GM21360 (cell line): ENCODE data around the gene POU6F2.

Experiments
- ATAC-seq: cut with Tn5 transposase; IDR thresholded peaks from one replicate; pipeline ENCODE4 v1.9.1; 2021; ENCODE audit warnings: mild to moderate bottlenecking, moderate library complexity; ENCODE audit not compliant: unreplicated experiment

Gene POU6F2

DNA sequence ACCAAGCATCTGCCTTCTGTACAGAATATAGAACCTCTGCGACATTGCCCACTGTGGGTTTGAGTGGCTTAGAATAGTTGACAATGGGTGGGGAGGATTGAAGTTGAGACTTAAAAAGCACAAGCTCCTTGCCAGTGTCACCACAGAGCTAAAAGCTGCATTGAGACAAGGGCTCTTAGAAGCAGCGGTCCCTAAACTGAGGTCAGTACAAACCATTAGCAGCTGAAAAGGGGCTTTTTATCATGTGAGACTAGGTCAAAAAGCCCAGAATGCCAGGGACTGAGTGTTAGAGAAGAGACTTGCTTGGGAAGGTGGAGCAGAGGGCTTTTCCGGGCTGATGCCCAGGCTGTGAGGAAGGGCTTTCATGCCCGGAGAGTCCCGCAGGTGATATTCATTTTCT is 91.3 kb downstream of the POU6F2 start:
- no peak for ATAC-seq

- no peak for ATAC-seq
Measured at GRCh38 chr7:39069896-39070881, 92.5 kb downstream of the POU6F2 start.

DNA sequence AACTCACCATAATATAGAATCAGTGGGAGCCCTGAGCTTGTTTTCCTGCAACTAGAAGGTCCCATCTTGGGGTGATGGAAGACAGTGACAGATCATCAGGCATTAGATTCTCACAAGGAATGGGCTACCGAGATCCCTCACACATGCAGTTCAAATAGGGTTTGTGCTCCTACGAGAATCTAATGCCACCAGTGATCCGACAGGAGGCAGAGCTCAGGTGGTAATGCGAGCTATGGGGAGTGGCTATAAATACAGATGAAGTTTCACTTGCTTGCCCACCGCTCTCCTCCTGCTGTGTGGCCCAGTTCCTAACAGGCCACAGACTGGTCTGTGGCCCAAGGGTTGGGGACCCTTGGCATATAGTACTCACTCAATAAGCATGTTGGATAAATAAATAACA is 93.4 kb downstream of the POU6F2 start:
- ATAC-seq, result no peak

DNA sequence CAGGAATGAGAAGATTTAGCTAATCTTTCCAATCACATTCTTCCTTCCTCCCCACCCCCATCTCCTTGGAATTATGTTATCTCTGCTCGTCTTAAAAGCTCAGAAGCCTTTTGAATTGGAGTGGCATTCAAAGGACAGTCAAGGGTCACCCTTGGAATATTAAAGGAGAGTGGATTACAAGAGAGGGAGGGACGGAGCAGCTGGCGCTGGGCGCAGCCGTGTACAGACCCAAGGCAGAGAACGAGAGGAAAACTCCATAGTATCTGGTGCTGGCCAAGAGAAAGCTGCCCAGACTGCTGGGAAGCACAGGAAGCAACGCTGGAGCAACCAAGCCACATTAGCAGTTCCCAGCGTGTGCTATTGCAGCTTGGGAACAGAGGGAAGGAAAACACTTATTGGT is 95.7 kb downstream of the POU6F2 start:
- ATAC-seq, result no peak

DNA sequence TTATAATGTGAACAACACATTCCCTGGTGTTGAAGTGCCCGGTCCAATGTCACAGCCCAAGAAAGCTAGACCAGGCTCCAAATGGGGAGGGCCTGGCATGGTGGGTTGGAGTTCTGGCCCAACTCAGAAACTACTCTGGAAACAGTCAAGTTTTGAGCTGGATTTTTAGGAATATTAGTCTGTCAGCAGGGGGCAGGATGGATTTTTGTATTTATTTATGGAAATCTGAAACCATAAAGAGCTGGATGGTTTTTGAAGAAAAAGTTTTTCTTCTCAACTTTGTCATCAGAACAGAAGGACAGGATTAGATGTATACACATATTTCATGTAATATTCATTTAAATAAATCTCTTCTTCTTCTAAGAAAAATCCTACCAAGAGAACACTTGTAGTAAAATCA is 97.5 kb downstream of the POU6F2 start:
- no peak for ATAC-seq

GRCh38 chr7:39083781-39084180 is 106.1 kb downstream of the POU6F2 start:
- no peak for ATAC-seq

DNA sequence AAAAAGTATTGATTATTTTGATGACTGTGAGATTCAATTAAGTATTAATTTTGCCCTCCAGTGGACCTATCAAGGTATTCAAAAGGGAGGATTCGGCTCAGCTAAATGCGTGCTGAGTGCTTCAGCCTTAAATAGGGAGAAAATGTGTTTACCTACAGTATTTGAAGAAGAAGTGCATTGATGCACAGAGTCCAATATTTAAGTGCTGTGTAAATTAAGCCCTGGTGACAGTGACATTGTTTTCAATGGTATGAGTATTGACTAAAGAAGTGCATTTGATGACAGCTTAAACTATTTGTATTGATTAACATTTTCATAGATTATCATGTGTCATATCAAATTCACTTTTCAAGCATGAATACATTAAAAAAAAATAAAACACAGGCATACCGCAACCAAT is 106.6 kb downstream of the POU6F2 start:
- no peak for ATAC-seq

- no peak for ATAC-seq
Measured at GRCh38 chr7:39085189-39085588, 107.5 kb downstream of the POU6F2 start.

DNA sequence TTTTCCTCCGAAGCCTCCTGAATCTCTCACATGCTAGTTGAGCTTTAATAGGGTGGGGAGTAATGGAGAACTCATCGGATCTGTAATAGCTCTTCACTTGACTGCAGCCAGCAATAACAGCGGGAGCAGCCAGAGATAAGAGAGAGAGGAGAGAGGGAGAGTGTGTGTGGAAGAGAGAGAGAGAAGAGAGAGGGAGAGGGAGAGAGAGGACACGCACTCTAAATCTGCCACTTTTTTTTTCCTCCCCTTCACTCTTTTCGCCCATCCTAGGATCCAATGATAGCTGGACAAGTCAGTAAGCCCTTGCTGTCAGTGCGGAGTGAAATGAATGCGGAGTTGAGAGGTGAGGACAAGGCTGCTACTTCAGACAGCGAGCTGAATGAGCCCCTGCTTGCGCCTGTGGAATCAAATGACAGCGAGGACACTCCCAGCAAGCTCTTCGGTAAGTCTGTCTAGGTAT is 107.9 kb downstream of the POU6F2 start:
- no peak for ATAC-seq

- no peak for ATAC-seq
Measured at GRCh38 chr7:39086638-39087360, 109.1 kb downstream of the POU6F2 start.

DNA sequence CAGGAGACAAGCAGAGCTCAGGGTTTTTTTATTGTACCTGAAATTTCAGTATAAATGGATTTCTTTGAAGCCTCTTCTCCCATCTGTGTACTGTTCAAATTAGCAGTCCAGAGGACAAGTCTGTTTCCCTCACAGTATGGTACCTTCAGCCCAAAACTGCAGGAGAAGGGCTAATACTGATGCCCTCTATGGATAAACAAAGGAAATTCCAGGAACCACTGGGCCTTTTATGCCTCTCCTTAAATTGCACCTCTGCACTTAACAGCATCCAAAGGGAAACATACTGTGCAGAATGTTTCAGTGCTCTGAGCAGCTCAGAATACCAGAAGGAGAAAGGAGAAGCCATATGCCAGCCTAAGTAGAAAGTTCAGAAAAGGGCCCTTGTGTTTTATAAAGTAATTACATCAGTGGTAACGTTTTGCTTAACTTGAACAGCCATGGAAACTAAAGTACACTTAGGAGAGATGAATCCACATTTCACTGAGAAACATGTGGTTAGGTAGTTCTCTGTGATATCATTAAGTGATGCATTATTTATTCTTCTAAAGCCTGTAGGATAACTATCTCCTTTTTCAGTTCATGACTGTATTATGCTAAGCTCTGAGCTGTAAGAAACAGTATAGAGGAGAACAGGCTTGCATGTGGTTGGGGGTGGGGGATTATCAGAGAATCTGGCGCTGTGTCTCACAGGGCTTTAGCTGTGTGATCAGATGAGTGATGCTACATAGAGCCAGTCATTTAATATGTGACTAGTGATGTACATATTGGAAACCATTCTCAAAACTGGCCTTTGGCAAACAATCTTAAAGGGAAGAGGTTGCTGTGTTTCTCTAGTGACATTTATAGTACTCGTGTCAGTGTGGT is 111.3 kb downstream of the POU6F2 start:
- ATAC-seq, result no peak

DNA sequence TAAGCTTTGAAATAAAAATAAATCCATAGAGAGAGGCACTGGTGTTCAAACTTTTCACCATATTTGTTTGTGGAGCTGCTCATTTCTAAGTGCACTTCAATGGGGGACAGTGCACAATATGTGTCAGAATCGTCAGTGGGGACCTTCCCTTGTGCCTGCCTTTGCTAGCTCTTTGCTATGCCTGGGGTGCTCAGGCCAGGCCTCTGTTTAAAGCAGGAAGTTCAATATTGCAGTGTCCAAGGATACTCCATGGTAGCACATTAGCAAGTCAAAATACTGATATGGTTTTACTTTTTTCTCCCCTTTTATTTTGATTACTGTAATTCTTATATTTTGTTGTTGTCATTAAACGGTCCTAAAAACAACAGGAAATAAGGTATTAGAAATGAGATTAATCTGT is 113.4 kb downstream of the POU6F2 start:
- ATAC-seq, result no peak

- no peak for ATAC-seq
Measured at GRCh38 chr7:39091774-39092173, 114.1 kb downstream of the POU6F2 start.

DNA sequence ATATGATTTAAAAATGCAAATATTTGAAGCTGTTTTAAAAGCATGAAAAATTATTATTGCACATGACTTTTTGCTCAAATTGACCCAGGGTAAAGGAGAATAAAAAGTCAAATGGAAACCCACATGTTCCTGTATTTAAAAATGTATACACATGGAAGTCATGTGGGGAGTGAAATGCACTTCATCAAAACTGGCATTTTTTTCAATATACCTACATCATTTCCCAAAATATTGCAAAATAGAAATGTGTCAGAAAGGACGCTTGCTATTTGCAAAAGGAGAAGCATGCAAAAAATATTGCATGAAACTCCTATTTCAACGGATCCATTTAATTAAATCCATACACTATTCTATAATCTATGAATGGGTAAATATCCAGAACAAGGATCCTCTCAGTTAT is 117.0 kb downstream of the POU6F2 start:
- ATAC-seq, result no peak

DNA sequence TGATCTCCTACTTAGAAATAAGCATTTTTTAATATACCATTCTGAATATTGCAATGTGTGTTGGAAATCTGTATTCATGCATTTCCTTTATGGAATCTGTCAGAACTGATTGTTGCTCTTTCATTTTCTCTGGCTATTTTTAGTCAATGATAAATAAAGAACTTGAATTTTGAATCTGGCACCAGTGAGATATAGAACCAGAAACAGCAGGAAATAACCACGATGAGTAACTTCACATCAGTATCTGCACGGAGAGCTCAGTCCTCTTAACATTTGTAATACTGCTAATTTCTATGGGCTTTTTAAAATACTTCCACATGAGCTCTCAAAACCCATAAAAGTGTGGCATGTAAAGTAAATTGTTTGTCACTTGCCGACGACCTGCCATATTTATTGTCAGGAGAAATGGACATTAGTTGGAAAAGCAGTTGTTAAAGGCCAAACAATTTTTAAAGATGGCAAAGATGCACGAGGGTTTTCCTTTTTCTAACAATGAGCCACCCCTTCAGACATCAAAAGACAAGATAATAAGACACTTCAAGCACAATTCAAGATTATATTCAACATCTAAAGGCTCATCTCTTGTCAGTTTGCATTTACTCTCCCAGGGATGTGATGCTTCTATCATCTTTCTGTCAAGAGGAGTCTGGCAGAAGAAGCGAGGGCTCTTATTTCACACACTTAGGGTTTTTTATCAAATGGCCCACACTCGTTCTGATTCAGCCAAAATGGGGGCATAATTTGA is 118.3 kb downstream of the POU6F2 start:
- ATAC-seq, result no peak

DNA sequence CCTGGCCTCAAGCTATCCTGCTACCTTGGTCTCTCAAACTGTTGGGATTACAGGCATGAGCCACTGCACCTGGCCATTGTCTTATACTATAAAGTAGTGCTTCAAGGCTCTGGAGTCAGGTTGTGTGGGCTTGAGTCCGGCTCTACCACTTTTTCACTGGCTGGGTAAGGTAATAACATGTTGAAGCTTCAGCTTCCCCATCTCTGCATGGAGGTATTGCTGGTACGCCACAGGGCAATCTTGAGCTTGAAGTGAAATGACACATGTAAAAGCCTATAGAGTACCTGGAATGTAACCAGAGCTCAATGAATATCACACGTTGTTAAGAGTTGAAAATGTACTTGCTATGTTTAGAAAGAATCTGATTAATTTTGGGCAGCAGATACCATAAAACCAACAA is 120.8 kb downstream of the POU6F2 start:
- ATAC-seq, result no peak

- ATAC-seq, result no peak
Measured at GRCh38 chr7:39099146-39099545, 121.4 kb downstream of the POU6F2 start.

GRCh38 chr7:39100270-39100669 is 122.6 kb downstream of the POU6F2 start:
- ATAC-seq, result no peak

DNA sequence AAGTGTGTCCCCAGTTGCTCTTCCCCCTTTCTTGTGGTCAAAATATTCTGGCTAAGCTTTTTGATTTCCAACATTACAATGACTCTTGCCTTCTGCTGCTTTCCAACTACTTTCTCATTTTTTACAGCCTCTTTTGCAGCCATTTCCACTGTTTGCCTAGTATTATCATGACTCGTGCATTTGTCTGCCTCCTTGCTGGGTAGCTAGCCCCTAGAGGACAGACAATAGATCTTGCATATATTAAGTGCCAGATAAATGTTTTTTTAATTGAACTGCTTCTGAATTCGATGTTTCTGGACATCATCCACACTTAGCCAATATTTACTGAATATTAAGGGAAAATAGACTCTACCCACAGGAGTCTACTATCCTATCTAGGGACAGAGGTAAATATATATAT is 124.5 kb downstream of the POU6F2 start:
- no peak for ATAC-seq

GRCh38 chr7:39105720-39106119 is 128.0 kb downstream of the POU6F2 start:
- ATAC-seq, result no peak
